UCSD-AML1 (cell line): ENCODE measurements around the gene CLK3.
"Not testable (repeated sequence)": the region's sequence is repeated elsewhere in the genome, so short reads cannot be mapped to it uniquely, and the experiment has no call there.

Source experiments
- DNase-seq: peaks from one replicate; lab custom pipeline; 2025; ENCODE audit not compliant: unreplicated experiment; lab: John Stamatoyannopoulos, UW

CLK3 gene

GRCh38 chr15:74642348-74642733 lies 26.7 kb downstream of the CLK3 start:
- no peak for DNase-seq

- no peak for DNase-seq
Measured at GRCh38 chr15:74642734-74643664, 27.4 kb downstream of the CLK3 start.

- DNase-seq: no peak
Measured at GRCh38 chr15:74643665-74644204, 28.1 kb downstream of the CLK3 start.

DNA sequence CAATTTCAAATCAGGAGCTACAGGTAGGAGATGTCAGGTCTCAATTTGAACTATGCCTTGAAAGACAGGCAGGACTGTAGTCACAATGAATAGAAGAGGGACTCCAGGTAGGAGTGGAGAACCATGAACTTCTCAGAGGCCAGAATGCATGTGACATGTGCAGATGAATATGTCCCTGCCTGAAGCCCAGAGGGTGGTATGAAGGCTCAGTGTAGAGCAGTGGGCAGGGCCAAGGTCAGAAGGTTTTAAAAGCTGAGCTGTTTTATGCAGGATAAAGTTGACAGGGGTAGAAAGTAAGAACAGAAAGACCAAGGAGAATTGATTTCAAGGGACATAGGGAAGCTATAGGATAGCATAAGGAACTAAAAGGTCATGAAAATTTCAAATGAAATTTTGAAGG lies 30.8 kb downstream of the CLK3 start:
- no peak for DNase-seq

GRCh38 chr15:74648051-74648842 lies 32.6 kb downstream of the CLK3 start:
- no peak for DNase-seq

- no peak for DNase-seq
Measured at GRCh38 chr15:74651242-74651741, 35.7 kb downstream of the CLK3 start.

DNA sequence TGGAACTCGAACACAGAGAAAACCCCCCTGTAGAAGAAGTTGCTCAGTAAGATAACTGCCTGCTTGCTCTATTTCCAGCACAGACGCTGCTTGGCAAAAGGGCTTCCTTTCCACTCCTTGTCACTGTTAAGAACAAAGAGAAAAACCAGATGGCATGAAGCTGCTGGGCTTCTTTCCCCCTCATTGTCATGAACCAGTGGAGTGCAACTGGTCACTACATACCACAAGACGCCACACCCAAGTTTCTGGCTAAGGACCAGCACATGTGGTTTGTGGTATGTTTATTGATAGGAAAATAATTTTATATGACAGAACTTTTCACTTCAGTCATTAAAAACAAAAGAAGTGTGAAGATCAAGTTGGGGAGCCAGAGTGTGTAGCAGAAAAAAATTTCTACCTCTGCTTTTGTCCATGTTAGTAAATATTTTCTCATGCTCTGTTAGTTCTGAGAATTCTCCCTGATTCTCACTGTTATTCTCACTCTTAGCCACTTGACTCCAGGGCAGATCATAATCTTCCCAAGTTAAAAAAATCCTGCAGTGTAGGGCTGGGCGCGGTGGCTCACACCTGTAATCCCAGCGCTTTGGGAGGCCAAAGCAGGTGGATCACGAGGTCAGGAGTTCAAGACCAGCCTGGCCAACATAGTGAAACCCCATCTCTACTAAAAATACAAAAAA lies 37.9 kb downstream of the CLK3 start:
- no peak for DNase-seq

- DNase-seq: no peak
Measured at GRCh38 chr15:74655424-74655823, 39.8 kb downstream of the CLK3 start.

DNA sequence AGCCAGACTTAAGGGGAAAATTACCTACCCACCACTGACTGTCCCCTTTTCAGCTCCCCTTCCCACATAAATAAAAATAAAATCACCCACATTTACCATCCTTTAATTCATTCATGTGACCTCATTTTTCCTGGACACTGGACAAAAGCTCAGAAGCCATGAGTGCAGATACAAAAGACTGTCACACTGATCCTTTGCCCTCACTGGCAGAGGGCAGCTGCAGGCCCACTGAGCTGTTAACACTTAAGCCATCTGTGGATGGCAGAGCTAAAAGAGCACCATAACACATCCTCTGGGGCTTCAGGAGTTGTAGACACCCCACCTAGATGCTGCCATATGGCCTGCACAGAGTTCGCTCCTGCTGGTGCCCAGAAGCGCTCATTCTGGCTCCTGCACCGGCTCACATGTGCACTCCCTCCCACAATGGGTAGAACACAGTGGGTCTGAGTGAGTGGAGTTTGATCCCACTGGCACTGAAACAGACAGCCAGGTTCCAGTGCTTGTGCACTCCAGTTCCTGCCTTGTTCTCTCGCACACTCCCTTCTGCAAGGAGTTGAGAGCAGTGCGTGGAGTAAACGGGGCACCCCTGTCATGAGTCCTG lies 41.4 kb downstream of the CLK3 start:
- DNase-seq: no peak

GRCh38 chr15:74657846-74658245 lies 42.2 kb downstream of the CLK3 start:
- DNase-seq: no peak

GRCh38 chr15:74661280-74661679 lies 45.6 kb downstream of the CLK3 start:
- not testable (repeated sequence) for DNase-seq

- DNase-seq: no peak
Measured at GRCh38 chr15:74662064-74662860, 46.6 kb downstream of the CLK3 start.

DNA sequence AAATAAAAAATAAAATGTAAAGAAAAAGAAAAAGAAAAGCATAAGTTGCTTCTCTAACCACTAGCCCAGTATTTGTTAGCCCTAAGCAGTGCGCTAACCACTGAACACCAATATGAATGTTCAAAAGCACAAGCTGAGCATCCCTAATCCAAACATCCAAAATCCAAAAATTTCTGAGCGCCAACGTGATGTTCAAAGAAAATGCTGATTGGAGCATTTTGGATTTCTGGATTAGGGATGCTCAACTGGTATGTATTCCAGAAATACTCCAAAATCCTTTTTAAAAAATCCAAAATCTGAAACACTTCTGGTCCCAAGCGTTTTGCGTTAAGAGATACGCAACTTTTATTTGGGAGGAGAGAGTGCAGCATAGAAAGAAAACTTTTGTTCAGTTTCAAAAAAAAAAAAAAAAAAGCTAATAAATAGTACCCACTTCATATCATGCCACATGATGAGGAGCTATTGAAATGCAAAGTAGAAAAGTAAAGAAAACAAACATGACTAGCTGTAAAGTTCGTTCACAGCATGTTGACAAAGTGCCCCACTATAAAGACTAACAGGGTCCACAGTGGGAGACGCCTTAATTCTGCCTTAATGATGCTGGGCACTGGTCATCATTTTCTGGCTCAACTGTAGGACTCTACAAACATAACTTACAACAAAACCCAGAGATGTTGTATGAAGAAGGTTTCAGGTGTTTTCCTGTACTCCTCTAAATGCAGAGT lies 47.8 kb downstream of the CLK3 start:
- no peak for DNase-seq

- DNase-seq: no peak
Measured at GRCh38 chr15:74664028-74664616, 48.5 kb downstream of the CLK3 start.

GRCh38 chr15:74664670-74665069 lies 49.0 kb downstream of the CLK3 start:
- no peak for DNase-seq

DNA sequence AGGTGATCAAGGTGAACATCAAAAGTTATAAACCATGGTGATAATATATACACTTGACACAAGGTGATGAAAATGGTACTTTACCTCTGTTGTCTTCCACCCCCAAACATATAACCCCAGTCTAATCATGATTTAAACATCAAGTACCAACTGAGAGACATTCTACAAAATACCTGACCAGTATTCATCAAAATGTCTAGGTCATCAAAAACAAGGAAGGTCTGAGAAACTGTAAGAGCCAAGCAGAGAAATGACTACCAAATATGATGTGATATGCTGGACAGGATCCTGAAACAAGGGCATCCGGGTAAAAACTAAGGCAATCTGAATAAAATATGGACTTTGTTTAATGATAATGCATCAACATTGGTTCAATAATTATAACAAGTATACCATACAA lies 52.3 kb downstream of the CLK3 start:
- DNase-seq: no peak

DNA sequence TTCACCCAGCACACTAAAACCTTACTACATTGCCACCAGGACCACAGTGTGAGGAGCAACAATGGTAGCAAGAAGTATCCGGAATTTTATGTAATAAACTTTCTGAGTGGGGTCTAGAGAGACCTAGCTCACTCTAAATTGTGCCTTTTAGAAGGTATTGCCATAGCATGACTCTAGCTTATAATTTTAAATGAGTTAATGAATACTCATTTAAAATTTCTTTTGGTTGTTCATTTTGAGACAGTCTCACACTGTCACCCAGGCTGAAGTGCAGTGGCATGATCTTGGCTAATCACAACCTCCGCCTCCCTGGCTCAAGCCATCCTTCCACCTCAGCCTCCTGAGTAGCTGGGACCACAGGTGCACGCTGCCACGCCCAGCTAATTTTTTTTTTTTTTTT lies 54.0 kb downstream of the CLK3 start:
- DNase-seq: no peak

DNA sequence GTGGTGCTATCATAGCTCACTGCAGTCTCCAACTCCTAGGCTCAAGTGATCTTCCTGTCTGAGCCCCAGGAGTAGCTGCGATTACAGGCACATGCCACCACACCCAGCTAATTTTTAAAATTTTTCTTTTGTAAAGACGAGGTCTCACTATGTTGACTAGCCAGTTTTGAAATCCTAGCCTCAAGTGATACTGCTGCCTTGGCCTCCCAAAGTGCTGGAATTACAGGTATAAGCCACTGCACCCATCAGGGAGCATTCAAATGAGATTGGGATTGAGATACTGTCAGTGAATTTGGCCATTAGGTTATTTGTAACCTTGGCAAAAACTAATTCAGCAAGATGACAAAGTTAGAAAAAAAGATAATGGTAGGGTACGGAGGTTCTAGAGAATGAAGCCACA lies 58.5 kb downstream of the CLK3 start:
- DNase-seq: no peak

DNA sequence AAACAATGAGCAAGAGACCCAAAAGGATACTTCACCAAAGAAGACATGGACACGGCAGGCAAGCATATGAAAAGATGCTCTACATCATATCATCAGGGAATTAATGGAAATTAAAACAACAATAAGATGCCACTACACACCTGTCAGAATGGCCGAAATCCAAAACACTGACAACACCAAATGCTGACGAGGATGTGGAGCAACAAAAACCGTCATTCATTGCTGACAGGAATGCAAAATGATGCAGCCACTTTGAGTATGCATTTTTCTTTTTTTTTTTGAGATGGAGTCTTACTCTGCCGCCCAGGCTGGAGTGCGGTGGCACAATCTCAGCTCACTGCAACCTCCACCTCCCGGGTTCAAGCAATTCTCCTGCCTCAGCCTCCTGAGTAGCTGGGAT lies 61.2 kb downstream of the CLK3 start:
- no peak for DNase-seq
